NCI-H1048 (cell line): Measurements from ENCODE around the gene RPS6KA2.

Experiments used
- DNase-seq: peaks from one replicate; lab custom pipeline; 2025; lab: John Stamatoyannopoulos, UW

RPS6KA2 gene

GRCh38 chr6:166627033-166627874, at the start of gene RPS6KA2:
TSS of gene RPS6KA2 (minus strand) at chr6:166627251. CDS start at chr6:166627019, 232 bp downstream.
- DNase-seq = peak; percentile 97

GRCh38 chr6:166676270-166676860, 49.3 kb upstream of the RPS6KA2 start:
- DNase-seq = no peak

GRCh38 chr6:166675736-166676135, 48.7 kb upstream of the RPS6KA2 start:
- no peak for DNase-seq

GRCh38 chr6:166673309-166673708, 46.3 kb upstream of the RPS6KA2 start:
- DNase-seq = no peak

- no peak for DNase-seq
These were observed 45.7 kb upstream of the RPS6KA2 start for GRCh38 chr6:166672624-166673206.

GRCh38 chr6:166672146-166672545, 45.1 kb upstream of the RPS6KA2 start:
- no peak for DNase-seq

- no peak for DNase-seq
These were observed 44.5 kb upstream of the RPS6KA2 start for GRCh38 chr6:166671434-166672081.

GRCh38 chr6:166670894-166671293, 43.8 kb upstream of the RPS6KA2 start:
- DNase-seq = no peak

- no peak for DNase-seq
These were observed 43.0 kb upstream of the RPS6KA2 start for GRCh38 chr6:166670013-166670412.

GRCh38 chr6:166667796-166668610, 41.0 kb upstream of the RPS6KA2 start:
- DNase-seq = no peak

GRCh38 chr6:166664135-166664534, 37.1 kb upstream of the RPS6KA2 start:
- DNase-seq = no peak

GRCh38 chr6:166663568-166663967, 36.5 kb upstream of the RPS6KA2 start:
- DNase-seq = no peak

GRCh38 chr6:166662690-166663089, 35.6 kb upstream of the RPS6KA2 start:
- no peak for DNase-seq

GRCh38 chr6:166661327-166662085, 34.5 kb upstream of the RPS6KA2 start:
- no peak for DNase-seq

GRCh38 chr6:166660157-166660688, 33.2 kb upstream of the RPS6KA2 start:
- DNase-seq = no peak

- no peak for DNase-seq
These were observed 32.5 kb upstream of the RPS6KA2 start for GRCh38 chr6:166659581-166659980.

- DNase-seq = no peak
These were observed 31.7 kb upstream of the RPS6KA2 start for GRCh38 chr6:166658792-166659150.

GRCh38 chr6:166658115-166658791, 31.2 kb upstream of the RPS6KA2 start:
- no peak for DNase-seq

- DNase-seq = no peak
These were observed 30.5 kb upstream of the RPS6KA2 start for GRCh38 chr6:166657531-166657930.
